Lung (tissue), 12 donors: ENCODE results near the gene LMOD2. TPM values are rescaled to one million over a fixed set of nuclear protein-coding genes. Genes with fewer than 3 reads are reported as not detected.

Experiments used
- ATAC-seq: fragments of 200-7000 bp; cut with Tn5 transposase; one replicate; pipeline ENCODE4 v1.9.1; 2020; ENCODE audit warnings: moderate number of reproducible peaks; ENCODE audit not compliant: insufficient read depth, low FRiP score
- DNase-seq, 3 donors: peaks; one replicate each; pipeline ENCODE4 v3.0.0-alpha.2; 2013 to 2017
- H3K27ac ChIP-seq, 2 donors: one replicate each; pipeline ENCODE4 v1.5.1; 2013; ENCODE audit warnings: mild to moderate bottlenecking in 2 of 2, moderate library complexity in 2 of 2, control low read depth in 1 of 2, inconsistent platforms in 1 of 2, low read depth in 1 of 2, low read length in 1 of 2
- H3K27me3 ChIP-seq, 3 donors: one replicate each; pipeline ENCODE4 v1.5.1; 2013; ENCODE audit warnings: low read length in 2 of 3; ENCODE audit not compliant: control insufficient read depth in 3 of 3, insufficient read depth in 3 of 3
- H3K36me3 ChIP-seq, 4 donors: one replicate each; pipeline ENCODE4 v1.5.1; 2013; ENCODE audit warnings: low read length in 4 of 4, mild to moderate bottlenecking in 1 of 4, moderate library complexity in 1 of 4; ENCODE audit not compliant: control insufficient read depth in 4 of 4, insufficient read depth in 4 of 4
- H3K4me1 ChIP-seq, 5 donors: one replicate each; pipeline ENCODE4 v1.5.1; 2013; ENCODE audit warnings: low read length in 5 of 5, mild to moderate bottlenecking in 2 of 5, moderate library complexity in 1 of 5; ENCODE audit not compliant: control insufficient read depth in 5 of 5, insufficient read depth in 5 of 5
- H3K4me3 ChIP-seq: one replicate; pipeline ENCODE4 v1.5.1; 2013; ENCODE audit warnings: mild to moderate bottlenecking, control low read depth, moderate library complexity
- H3K9ac ChIP-seq, 2 donors: one replicate each; pipeline ENCODE4 v1.5.1; 2013; ENCODE audit warnings: low read length in 2 of 2, control low read depth in 1 of 2; ENCODE audit not compliant: insufficient read depth in 1 of 2
- H3K9me3 ChIP-seq, 4 donors: one replicate each; pipeline ENCODE4 v1.5.1; 2013; ENCODE audit warnings: low read length in 3 of 4, mild to moderate bottlenecking in 1 of 4, moderate library complexity in 1 of 4; ENCODE audit not compliant: control insufficient read depth in 4 of 4, insufficient read depth in 3 of 4
- WGBS, 2 donors: extraction: QIAGEN DNeasy Blood & Tissue Kit; methylation state at CpG; one replicate each; pipeline ENCODE4 v1.1.7; 2013; 5-methylcytosine and 5-hydroxymethylcytosine counted together
- polyA plus RNA-seq, 2 donors: library from polyadenylated mRNA; stranded (reverse); fragments of 200-250 nt; gene quantifications; one replicate each; pipeline ENCODE4 v1.2.1, GENCODE V29; 2013
- total RNA-seq, 2 donors: library from RNA; depleted of rRNA in 1 of 2; stranded (reverse); fragments of >200 nt in 1 of 2; gene quantifications; one replicate each; pipeline ENCODE4 v1.2.1, GENCODE V29; 2014 to 2021
- TF ChIP-seq, protein P1 (sequence below): IDR thresholded peaks from 2 replicates; pipeline ENCODE4 v1.5.1; 2012; ENCODE audit warnings: mild to moderate bottlenecking; ENCODE audit errors: control extremely low read depth, extremely low read depth
- donor health status: control.
- donor health status: control.
- donor health status: Bipolar disorder and iron deficiency.
- donor health status: healthy.
- donor health status: DM: yes; HTN: yes; CAD: no.

The LMOD2 gene
- total and polyA plus RNA-seq, 4 donors, result 1.1 TPM; not detected in 3

DNA sequence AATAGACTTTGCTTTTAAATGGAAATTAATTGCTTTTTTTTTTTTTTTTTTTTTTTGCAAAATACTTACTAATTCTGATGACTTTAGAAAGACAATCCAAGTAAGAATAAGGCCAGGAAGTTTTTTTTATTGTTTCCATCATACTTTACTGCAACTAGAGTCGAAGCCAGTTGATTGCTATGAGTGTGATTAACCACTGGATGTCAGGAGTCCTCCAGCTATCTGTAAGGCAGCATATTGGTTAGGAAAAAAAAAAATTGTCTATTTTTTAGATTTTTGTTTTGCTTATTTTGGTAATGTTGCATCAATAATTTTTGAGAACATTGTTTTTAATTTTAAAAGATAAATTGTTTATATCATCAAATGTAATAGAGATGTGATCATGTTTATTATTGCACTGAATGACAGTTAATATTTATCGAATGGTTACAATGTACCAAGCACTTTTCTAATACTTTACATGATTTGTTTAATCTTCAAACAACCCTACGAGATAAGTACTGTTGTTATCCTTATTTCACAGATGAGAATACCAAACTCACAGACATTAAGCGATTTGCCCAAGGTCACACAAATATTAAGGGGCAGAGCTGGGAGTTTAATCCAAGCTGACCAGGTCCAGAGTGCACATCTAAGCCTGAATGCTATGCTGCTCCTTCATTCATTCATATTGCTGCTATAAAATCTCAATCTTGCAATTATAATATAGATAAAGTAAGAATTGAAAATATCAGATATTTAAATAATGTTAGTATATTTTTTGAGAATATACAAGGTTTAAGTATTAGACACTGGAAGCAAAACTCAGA is 19.9 kb upstream of the LMOD2 start:
- peaks cover 0 to 13% (median 0%) of the 10 kb centered on the region in 5 donors for H3K4me1 ChIP-seq
- TF ChIP-seq, protein P1, sequence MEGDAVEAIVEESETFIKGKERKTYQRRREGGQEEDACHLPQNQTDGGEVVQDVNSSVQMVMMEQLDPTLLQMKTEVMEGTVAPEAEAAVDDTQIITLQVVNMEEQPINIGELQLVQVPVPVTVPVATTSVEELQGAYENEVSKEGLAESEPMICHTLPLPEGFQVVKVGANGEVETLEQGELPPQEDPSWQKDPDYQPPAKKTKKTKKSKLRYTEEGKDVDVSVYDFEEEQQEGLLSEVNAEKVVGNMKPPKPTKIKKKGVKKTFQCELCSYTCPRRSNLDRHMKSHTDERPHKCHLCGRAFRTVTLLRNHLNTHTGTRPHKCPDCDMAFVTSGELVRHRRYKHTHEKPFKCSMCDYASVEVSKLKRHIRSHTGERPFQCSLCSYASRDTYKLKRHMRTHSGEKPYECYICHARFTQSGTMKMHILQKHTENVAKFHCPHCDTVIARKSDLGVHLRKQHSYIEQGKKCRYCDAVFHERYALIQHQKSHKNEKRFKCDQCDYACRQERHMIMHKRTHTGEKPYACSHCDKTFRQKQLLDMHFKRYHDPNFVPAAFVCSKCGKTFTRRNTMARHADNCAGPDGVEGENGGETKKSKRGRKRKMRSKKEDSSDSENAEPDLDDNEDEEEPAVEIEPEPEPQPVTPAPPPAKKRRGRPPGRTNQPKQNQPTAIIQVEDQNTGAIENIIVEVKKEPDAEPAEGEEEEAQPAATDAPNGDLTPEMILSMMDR, result peak; percentile 12
- no peak overlapping the region for H3K9ac ChIP-seq
- H3K9me3 ChIP-seq, result no peaks in the 10 kb centered on the region
- 48 to 51% methylated on average over 4 of the region's 4 CpGs for whole genome bisulfite sequencing, 2 donors
- no peak overlapping the region for H3K4me3 ChIP-seq
- DNase-seq (peak in 2 of 3 donors; percentile 60 to 67), ATAC-seq (no peak)
- H3K36me3 ChIP-seq, result no peaks in the 10 kb centered on the region
- no peak overlapping the region for H3K27ac ChIP-seq
- H3K27me3 ChIP-seq, result no peaks in the 10 kb centered on the region

DNA sequence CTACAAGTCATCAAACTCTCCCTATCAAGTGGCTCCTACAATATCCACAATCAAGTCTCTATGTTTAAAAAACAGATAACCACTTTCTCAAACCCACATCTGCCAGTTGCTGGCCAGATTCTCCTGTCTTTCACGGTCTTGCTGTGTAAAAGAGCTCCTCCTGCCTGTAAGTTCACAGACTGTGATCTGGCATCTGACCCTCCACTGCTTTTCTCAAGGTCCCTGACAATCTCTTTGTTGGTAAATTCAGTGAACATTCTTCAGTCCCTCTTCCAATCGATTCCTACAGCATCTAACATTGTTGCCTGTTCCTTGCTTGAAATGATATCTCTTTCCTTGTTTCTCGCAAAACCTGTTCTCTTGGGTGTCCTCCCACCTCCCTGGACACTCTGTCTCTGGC is 18.5 kb upstream of the LMOD2 start:
- Histone ChIP-seq H3K4me1 (peaks cover 0 to 17% (median 0%) of the 10 kb centered on the region in 5 donors), H3K36me3 (no peaks in the 10 kb centered on the region), H3K27me3 (no peaks in the 10 kb centered on the region), H3K4me3 (no peak overlapping the region), H3K9me3 (no peaks in the 10 kb centered on the region), H3K9ac (no peak overlapping the region), H3K27ac (peak overlapping the region in 1 of 2 donors; percentile 49)
- DNase-seq (no peak), ATAC-seq (no peak)
- TF ChIP-seq, protein P1, result no peak
- WGBS, 2 donors, result 64 to 67% methylated on average over 3 of the region's 3 CpGs

DNA sequence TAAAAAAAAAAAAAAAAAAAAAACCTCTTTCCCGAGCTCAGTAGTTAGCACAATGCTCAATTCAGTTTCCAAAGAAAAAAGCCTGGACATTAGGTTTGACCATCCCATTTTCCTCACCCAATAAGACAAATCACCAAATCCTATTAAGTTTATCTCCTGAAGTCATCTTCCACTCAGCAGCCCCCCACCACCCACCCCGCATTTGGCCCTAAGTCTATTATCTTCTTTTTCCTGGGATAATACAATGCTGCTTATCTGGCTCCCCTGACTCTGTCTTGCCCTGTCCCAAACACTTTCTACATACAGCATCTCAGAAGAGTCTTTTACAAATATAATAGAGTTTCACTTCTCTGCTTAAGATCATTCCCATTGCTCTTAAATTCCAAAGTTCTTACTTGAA is 17.8 kb upstream of the LMOD2 start:
- DNase-seq (no peak), ATAC-seq (no peak)
- Histone ChIP-seq H3K9me3 (no peaks in the 10 kb centered on the region), H3K9ac (no peak overlapping the region), H3K4me3 (no peak overlapping the region), H3K36me3 (no peaks in the 10 kb centered on the region), H3K27me3 (no peaks in the 10 kb centered on the region), H3K27ac (peak overlapping the region in 1 of 2 donors; percentile 49), H3K4me1 (peaks cover 0 to 18% (median 0%) of the 10 kb centered on the region in 5 donors)
- TF ChIP-seq, protein P1, result no peak
- WGBS, 2 donors, result 83 to 88% methylated on average over 2 of the region's 2 CpGs
